ENCODE results near the gene PIK3IP1. TPM values are rescaled to one million over a fixed set of nuclear protein-coding genes. Genes with fewer than 3 reads are reported as not detected.

Gene PIK3IP1
- total and polyA plus RNA-seq, 2 donors (not counting 3 experiments of a cell fraction or from before 2014, with no cell fraction given): 7.7 to 13.2 TPM

DNA sequence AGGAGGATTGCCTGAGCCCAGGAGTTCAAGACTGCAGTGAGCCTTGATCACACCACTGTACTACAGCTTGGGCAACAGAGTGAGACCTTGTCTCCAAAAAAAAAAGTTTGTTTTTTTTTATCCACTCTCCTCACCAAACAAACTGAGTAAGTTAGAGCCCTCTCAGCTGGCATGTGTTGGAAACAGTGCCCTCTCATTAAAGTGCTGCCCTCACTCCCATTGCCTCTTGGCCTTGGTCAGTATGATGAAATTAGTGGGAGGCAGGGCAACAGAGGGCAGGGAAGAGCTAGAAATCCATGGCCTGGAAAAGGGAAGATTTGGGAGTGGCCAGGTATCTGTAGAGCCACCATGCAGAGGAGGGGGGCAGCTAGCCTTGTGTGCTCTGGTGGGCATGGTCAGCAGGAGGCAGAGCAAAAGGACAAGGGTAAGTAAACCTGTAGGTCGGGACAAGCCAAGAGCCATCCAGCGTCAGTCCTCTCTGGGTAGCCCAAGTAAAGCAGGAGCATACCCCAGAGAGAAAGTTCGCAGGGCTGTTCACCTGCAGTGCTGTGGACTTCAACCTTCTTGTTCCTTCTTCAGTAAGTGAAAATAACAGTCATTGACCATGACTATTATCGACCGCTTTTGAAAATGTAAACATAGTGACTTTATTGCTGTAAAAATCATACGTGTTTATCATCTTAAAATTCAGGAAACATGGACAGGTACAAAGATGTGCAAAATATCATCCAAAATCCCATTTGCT is 28.2 kb downstream of the PIK3IP1 start:
- no peak overlapping the region for H3K4me2 ChIP-seq (ENCODE audit: insufficient read depth, low read length)
- no peak overlapping the region for H3K27ac ChIP-seq (ENCODE audit: insufficient read depth, low read depth, low read length)
- intact Hi-C loops (cut with micrococcal nuclease) (no loop called here), dilution Hi-C loops (cut with MboI; ENCODE audit: extremely low pct_ligation_motif_present, low sequenced_read_pairs) (no loop called here)
- BruUV-seq (replicated peaks): no TSS peak
- H3K36me3 ChIP-seq (ENCODE audit: control insufficient read depth in 2 of 2, extremely low read depth in 1 of 2, insufficient read depth in 2 of 2, low read length in 2 of 2): peaks cover 17 to 48% of the 10 kb centered on the region in 2 experiments
- TF ChIP-seq POLR2AphosphoS5 (IDR thresholded peaks at IDR 0.05; ENCODE audit: insufficient read depth, low read depth, low read length): no peak
- TF ChIP-seq, protein P1, sequence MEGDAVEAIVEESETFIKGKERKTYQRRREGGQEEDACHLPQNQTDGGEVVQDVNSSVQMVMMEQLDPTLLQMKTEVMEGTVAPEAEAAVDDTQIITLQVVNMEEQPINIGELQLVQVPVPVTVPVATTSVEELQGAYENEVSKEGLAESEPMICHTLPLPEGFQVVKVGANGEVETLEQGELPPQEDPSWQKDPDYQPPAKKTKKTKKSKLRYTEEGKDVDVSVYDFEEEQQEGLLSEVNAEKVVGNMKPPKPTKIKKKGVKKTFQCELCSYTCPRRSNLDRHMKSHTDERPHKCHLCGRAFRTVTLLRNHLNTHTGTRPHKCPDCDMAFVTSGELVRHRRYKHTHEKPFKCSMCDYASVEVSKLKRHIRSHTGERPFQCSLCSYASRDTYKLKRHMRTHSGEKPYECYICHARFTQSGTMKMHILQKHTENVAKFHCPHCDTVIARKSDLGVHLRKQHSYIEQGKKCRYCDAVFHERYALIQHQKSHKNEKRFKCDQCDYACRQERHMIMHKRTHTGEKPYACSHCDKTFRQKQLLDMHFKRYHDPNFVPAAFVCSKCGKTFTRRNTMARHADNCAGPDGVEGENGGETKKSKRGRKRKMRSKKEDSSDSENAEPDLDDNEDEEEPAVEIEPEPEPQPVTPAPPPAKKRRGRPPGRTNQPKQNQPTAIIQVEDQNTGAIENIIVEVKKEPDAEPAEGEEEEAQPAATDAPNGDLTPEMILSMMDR (IDR thresholded peaks at IDR 0.05; ENCODE audit: extremely low read depth in 1 of 2, insufficient read depth in 1 of 2, low read depth in 1 of 2, low read length in 2 of 2): no peak
- no peaks in the 10 kb centered on the region for H3K9me1 ChIP-seq (replicated peaks; ENCODE audit: control insufficient read depth, extremely low read depth, insufficient read depth, low read length)
- H4K20me1 ChIP-seq (replicated peaks; ENCODE audit: control insufficient read depth, extremely low read depth, insufficient read depth, low read length): no peaks in the 10 kb centered on the region
- H3K79me2 ChIP-seq (ENCODE audit: control insufficient read depth, insufficient read depth, low read length): peaks cover 3% of the 10 kb centered on the region
- H3K9ac ChIP-seq (replicated peaks; ENCODE audit: extremely low read depth, insufficient read depth, low read length): no peak overlapping the region
- DNase-seq (ENCODE audit: low read depth, low spot score) (no peak), FAIRE-seq (no peak)
- H3K9me3 ChIP-seq (replicated peaks; ENCODE audit: control insufficient read depth, insufficient read depth, low read length): no peaks in the 10 kb centered on the region
- POLR2A ChIA-PET: no interaction called here
- CTCF ChIA-PET: interaction anchor here (4.2 kb wide), 1 partner anchor 9 kb away, joined by 40 read pairs; no protein-coding TSS in a partner anchor
- no peaks in the 10 kb centered on the region for H3K27me3 ChIP-seq (ENCODE audit: control insufficient read depth in 2 of 2, insufficient read depth in 2 of 2, low read length in 2 of 2)
- H3K4me1 ChIP-seq (ENCODE audit: control insufficient read depth, extremely low read depth, insufficient read depth, low read length): no peaks in the 10 kb centered on the region
- no peak overlapping the region for H2AFZ ChIP-seq (ENCODE audit: low read depth, low read length)
- H3K4me3 ChIP-seq (replicated peaks in 1 of 3; ENCODE audit: insufficient read depth in 1 of 3, low read depth in 1 of 3, low read length in 3 of 3): no peak overlapping the region
